NCI-H510A treated with DMSO at 0.1 percent for 48 hours (cell line): Measurements from ENCODE around the gene NAA50.

Experiments used
- DNase-seq: peaks from one replicate; lab custom pipeline; 2025; lab: John Stamatoyannopoulos, UW

Gene NAA50

DNA sequence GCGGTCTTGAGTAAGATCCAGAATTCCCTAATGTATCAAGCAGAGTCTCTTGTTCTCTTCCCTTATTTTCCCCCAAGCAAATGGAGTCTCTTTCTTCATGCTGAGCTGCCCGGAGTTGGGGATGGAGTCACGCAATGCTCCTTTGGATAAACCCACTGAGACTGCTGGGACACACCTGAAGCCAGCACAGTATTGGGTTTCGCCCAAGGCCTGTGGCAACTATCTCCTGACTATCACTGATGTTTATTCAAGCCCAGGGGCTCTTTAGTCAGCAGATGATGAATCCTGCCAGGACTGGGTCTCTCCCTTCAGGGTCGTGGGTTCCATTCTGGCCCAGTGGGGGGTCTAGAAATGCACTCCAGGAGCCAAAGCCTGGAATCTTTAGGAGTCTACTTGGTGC, 60.9 kb downstream of the NAA50 start:
- DNase-seq, result no peak

DNA sequence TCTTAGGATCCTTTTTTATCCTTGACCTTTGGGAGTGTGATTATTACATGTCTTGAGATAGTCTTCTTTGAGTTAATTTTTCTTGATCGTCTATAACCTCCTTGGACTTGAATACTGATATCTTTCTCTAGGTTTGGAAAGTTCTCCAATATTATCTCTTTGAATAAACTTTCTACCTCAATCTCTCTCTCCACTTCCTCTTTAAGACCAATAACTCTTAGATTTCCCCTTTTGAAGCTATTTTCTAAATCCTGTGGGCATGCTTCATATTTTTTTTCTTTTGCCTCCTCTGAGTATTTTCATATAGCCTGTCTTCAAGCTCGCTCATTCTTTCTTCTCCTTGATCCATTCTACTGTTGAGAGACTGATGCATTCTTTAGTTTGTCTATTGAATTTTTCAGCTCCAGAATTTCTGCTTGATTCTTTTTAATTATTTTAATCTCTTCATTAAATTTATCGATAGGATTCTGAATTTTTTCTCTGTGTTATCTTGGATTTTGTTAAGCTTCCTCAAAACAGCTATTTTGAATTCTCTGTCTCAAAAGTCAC, 61.7 kb downstream of the NAA50 start:
- no peak for DNase-seq

DNA sequence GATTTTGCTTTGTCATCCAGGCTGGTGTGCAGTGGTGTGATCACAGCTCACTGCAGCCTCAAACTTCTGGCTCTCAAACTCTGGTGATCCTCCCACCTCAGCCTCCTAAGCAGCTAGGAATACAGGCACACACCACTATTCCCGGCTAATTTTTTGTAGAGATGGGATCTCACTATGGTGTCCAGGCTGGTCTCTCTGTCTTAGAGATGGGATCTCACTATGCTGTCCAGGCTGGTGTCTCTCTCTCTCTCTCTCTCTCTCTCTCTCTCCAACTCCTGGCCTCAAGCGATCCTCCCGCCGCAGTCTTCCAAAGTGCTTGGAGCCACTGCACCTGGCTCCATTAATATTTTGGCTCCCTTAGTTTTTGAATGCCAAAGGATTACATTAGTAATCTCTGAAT, 67.3 kb downstream of the NAA50 start:
- DNase-seq, result no peak

DNA sequence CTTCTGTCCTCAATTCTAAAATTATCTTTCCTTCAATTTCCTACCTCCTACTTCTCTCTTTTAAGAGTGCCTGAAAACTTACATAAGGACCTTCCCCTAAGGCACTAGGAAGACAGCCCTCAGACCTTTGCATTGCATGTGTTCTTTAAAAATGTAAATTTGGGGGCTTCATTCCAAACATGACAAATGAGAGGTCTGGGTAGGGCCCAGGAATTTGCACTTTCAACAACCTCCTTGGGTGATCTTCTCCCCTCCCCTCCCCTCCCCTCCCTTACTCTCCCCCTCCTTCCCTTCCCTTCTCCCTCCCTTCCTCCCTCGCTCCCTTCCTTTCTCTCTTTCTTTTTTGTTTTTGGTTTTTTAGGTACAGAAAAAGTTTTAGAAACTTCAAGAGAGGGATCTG, 68.3 kb downstream of the NAA50 start:
- no peak for DNase-seq

DNA sequence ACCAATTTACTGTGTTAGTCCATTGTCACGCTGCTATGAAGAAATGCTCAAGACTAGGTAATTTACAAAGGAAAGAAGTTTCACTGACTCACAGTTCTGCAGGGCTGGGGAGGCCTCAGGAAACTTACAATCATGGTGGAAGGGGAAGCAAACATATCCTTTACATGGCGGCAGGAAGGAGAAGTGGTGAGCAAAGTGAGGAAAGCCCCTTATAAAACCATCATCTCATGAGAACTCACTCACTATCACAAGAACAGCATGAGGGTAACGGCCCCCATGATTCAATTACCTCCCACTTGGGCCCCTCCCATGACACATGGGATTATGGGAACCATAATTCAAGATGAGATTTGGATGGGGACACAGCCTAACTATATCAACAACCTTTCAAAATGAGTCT, 69.8 kb downstream of the NAA50 start:
- no peak for DNase-seq

DNA sequence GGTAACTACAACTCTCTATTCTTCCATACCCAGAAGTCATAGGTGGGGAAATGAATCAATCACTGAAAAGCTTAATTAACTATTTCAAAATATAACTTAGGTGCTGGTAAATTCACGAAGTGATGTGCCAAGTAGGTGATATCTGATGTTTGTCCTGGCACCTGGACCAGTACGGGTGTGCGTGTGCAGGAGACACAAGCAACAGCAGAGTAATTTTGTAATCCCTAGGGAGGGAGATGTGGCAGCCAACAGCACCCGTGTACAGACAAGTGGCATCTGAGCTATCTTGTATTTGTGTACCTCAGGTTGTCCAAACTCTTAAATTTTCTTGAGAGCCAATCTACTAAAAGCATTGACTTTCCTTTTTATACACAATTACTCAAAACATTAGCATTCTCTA, 72.5 kb downstream of the NAA50 start:
- DNase-seq, result no peak

DNA sequence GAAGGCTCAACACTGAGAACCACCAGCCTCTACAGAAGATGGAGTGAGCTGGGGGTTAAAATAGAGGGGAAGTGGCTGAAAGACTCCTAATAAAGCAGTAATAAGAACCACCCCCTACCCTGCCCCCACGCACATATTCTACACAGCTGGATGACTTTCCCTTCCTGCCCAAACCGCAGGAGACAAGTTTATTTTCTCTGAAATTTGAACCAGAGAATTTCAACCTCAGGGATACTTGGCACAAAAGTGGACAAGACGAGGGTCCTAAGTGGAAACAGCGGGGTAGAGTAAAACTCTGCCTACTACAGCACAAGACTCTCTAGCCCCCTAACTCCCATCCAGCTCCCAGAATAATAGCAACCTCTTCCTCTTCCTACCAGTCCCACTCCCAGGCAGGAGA, 78.0 kb downstream of the NAA50 start:
- DNase-seq, result no peak
